Kidney epithelial cell (primary cell): Measurements from ENCODE around the gene ATXN7L1. TPM values are rescaled to one million over a fixed set of nuclear protein-coding genes. Genes with fewer than 3 reads are reported as not detected.

Experiments
- DNase-seq: peaks from one replicate; pipeline ENCODE4 v3.0.0-alpha.2; 2010; ENCODE audit warnings: low read depth
- H3K27me3 ChIP-seq: 2 replicates; pipeline ENCODE4 v1.6.0; 2011; ENCODE audit warnings: low read length; ENCODE audit not compliant: control insufficient read depth, insufficient read depth
- H3K36me3 ChIP-seq: 2 replicates; pipeline ENCODE4 v1.5.1; 2011; ENCODE audit warnings: low read length; ENCODE audit not compliant: control insufficient read depth, insufficient read depth
- H3K4me3 ChIP-seq: 2 replicates; pipeline ENCODE4 v1.5.1; 2011; ENCODE audit warnings: low read depth, mild to moderate bottlenecking, control low read depth, low read length
- total RNA-seq: library from RNA; depleted of rRNA; stranded (reverse); fragments of >200 nt; gene quantifications from 2 replicates; pipeline ENCODE4 v1.2.3, GENCODE V29; 2015
- TF ChIP-seq, protein P1 (sequence below): IDR thresholded peaks from 2 replicates; pipeline ENCODE4 v1.5.1; 2011; ENCODE audit warnings: mild to moderate bottlenecking, moderate library complexity, low read length, control low read depth, inconsistent platforms; ENCODE audit not compliant: insufficient read depth, poor library complexity, severe bottlenecking

Gene ATXN7L1
- total RNA-seq, 1 donor from 2014 or later = 2.4 TPM

DNA sequence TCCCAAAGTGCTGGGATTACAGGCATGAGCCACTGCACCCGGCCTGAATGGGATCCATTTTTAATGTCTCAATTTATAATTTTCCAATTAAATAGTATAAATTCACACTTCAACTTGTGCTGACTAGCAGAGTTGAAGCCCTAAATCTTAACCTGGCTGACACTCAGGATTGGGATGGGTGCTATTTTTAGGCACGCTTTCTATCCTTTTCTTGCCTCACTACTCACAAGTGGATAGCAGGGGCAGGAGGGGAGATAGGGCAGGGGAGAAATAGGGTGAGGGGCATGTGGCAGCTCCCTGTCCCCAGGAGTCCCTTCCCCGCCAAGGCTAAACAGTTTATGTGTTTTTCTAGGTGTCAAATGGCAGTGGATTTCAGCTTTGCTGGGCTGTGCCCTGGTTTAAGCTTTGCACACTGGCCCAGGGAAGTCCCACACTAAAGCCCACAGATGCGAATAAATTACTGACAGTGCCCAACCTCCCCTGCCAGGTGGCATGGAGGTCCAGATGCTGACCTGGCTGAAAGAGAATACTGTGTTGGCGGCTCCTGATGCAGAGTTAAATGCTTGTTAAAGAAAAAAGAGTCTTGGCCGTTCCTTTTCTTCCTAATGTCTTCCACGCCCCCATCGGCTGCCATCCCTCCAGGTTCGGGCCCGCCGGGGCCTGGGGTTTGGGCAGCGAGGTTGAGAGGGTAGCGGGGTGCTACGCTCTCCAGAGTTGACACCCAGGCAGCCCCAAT lies 259.0 kb downstream of the ATXN7L1 start:
- Histone ChIP-seq H3K27me3 (peaks cover 3% of the 10 kb centered on the region), H3K4me3 (no peak overlapping the region), H3K36me3 (no peaks in the 10 kb centered on the region)
- no peak for DNase-seq
- TF ChIP-seq, protein P1, sequence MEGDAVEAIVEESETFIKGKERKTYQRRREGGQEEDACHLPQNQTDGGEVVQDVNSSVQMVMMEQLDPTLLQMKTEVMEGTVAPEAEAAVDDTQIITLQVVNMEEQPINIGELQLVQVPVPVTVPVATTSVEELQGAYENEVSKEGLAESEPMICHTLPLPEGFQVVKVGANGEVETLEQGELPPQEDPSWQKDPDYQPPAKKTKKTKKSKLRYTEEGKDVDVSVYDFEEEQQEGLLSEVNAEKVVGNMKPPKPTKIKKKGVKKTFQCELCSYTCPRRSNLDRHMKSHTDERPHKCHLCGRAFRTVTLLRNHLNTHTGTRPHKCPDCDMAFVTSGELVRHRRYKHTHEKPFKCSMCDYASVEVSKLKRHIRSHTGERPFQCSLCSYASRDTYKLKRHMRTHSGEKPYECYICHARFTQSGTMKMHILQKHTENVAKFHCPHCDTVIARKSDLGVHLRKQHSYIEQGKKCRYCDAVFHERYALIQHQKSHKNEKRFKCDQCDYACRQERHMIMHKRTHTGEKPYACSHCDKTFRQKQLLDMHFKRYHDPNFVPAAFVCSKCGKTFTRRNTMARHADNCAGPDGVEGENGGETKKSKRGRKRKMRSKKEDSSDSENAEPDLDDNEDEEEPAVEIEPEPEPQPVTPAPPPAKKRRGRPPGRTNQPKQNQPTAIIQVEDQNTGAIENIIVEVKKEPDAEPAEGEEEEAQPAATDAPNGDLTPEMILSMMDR = no peak

DNA sequence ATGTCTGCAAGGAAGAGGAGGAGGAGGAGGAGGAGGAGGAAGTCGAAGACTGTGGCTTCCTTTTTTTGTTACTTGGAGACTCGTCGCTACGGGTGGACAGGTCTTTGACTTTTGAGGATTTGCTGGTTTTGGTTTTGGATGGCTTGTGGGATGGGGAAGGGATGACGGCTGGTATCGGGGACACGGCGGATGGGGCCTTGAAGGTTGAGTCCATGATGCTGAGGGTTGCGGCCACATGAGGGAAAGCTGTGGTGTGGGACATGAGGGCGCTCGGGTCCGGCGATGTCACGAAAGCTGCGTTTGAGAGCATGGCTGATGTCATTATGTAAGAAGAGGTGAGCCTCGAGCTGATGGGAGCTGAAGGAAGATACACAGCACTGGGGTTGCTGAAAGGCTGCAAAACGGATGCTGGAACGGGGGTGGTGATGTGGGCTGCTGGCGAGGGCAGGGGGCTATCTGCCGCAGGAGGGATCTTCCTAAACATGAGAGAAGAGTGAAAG lies 262.0 kb downstream of the ATXN7L1 start:
- TF ChIP-seq, protein P1 = no peak
- Histone ChIP-seq H3K27me3 (peaks cover 3% of the 10 kb centered on the region), H3K36me3 (no peaks in the 10 kb centered on the region), H3K4me3 (no peak overlapping the region)
- DNase-seq = no peak

DNA sequence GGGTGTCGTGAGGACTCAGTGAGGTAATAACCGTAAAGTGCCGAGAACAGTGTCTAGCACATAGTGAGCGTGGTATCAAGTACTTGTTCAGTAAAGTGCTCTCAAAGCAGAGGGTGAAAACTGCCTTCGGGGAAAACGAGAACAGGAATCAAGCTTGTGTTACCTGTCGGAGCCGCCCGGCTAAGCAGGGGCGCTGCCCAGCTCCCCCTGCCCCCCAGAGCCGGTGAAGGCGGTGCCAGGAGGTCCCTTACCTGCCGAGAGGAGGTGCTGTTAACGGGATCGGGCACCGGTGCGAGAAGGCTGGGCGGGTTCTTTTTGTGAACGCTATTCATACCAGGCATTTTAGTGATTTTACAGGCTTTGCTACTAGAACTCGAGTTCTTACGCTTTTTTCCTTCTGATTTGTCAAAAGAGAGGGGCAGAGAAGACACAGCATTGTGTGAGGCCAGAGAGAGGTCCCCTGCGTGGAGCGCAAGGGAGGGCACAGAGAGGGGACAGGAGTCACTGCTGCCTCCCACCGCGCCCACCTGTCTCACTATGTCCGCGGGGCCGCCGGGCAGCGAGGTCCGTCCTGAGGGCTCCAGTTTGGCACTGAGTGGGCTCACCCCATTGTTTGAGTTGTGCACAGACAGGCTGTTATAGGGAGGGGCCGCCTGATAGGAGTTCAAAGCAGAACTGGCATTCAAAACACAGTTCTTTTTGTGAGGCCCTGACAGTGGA lies 262.6 kb downstream of the ATXN7L1 start:
- Histone ChIP-seq H3K27me3 (peaks cover 3% of the 10 kb centered on the region), H3K4me3 (no peak overlapping the region), H3K36me3 (no peaks in the 10 kb centered on the region)
- TF ChIP-seq, protein P1 = no peak
- DNase-seq = no peak

DNA sequence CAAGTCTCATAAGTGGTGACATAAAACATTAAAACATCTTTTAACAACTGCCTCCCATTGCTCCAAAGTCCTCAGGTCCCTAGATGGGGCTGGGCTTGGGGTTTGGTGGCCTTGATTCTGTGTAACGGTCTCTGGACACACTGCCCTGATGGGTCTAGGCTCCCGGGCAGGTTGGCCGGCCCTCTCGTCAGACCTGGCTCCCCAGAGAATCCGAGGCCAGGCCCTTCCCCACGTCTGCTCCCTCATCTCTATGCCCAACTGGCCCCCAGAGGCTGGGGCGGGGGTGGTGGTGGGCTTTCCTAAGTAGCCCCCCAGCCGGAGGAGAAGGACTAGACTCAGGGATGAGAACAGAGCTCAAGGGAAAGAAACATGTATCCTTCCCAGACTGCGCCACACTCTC lies 263.6 kb downstream of the ATXN7L1 start:
- H3K36me3 ChIP-seq = no peaks in the 10 kb centered on the region
- no peak overlapping the region for H3K4me3 ChIP-seq
- TF ChIP-seq, protein P1 = no peak
- H3K27me3 ChIP-seq = peaks cover 3% of the 10 kb centered on the region
- no peak for DNase-seq

DNA sequence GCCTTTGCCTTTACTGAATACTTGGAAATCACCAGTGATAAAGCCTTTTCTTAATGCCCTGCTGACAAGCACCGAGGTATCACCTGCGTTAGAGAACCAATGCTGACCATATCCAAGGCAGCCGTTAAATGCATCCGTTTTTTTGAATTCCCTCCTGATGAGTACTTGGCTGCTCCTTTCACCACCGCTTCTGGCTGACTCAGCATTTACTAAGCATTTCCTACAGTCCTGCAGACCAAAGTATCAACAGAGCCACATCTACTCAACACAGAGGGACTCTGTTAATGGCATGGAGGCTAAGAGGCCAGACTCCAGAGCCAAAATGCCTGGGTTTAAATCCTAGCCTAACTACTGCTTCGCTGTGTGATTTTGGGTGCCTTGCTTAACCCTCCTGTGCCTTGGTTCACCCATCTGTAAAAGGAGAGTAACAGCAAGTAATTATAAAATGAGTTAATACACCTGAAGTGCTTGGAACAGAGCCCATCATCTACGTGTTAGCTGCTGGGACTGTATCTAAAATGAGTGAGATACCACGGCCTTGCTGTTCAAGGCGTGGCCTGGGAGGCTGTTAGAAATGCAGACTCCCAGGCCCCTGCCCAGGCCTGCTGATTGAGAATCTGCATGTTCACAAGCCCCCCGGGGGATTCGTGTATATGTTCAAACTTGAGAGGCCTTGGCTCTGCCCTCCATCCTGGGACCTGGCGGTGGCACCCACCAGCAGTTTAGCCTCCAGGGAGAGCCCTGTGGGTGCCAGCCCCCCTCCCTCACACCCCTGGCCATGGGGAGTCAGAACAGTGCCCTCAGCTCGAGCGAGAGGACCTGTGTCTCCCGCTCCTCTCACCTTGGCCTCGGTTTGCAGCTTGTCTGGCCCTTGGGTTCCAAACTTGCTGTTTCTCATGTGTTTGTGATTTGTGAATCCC lies 264.3 kb downstream of the ATXN7L1 start:
- peaks cover 3% of the 10 kb centered on the region for H3K27me3 ChIP-seq
- H3K4me3 ChIP-seq = no peak overlapping the region
- DNase-seq = no peak
- H3K36me3 ChIP-seq = no peaks in the 10 kb centered on the region
- TF ChIP-seq, protein P1 = no peak
